HepG2 (cell line): ENCODE results near the gene SLC16A6. TPM values are rescaled to one million over a fixed set of nuclear protein-coding genes. Genes with fewer than 3 reads are reported as not detected.

Experiments used
- BRCA1 ChIP-seq: sonication (generic); formaldehyde crosslinking; IDR thresholded peaks from 2 replicates; pipeline ENCODE4 v1.4.0; 2020; ENCODE audit warnings: missing genetic modification reagents
- BRF2 ChIP-seq: sonication (generic); formaldehyde crosslinking; IDR thresholded peaks from 2 replicates; pipeline ENCODE4 v1.8.1; 2022; ENCODE audit warnings: mild to moderate bottlenecking, missing genetic modification reagents
- FOXM1 ChIP-seq: sonication (generic); formaldehyde crosslinking; IDR thresholded peaks from 2 replicates; pipeline ENCODE4 v1.5.0; 2020; ENCODE audit warnings: missing genetic modification reagents
- HCFC1 ChIP-seq: fragments of 150-350 bp; IDR thresholded peaks from 2 replicates; pipeline ENCODE4 v1.6.1; 2014; ENCODE audit warnings: low read depth, low read length
- HOXA3 ChIP-seq: sonication (generic); formaldehyde crosslinking; IDR thresholded peaks from 2 replicates; pipeline ENCODE4 v1.5.0; 2020; ENCODE audit warnings: missing genetic modification reagents
- JUND ChIP-seq: sonication (generic); formaldehyde crosslinking; IDR thresholded peaks from 2 replicates; pipeline ENCODE4 v1.8.0; 2022; ENCODE audit warnings: mild to moderate bottlenecking, missing genetic modification reagents
- KLF15 ChIP-seq: sonication (generic); formaldehyde crosslinking; IDR thresholded peaks from 2 replicates; pipeline ENCODE4 v1.8.1; 2023; ENCODE audit warnings: borderline replicate concordance, mild to moderate bottlenecking, inconsistent platforms, missing genetic modification reagents, mixed read lengths
- MLLT10 ChIP-seq: sonication (generic); formaldehyde crosslinking; IDR thresholded peaks from 2 replicates; pipeline ENCODE4 v1.4.0; 2020; ENCODE audit warnings: missing genetic modification reagents
- POLR2A ChIP-seq, 2 experiments: IDR thresholded peaks; 2 replicates each; pipeline ENCODE4 v1.6.1; 2011; ENCODE audit warnings: low read depth in 2 of 2, low read length in 2 of 2, mild to moderate bottlenecking in 1 of 2, moderate library complexity in 1 of 2; ENCODE audit not compliant: insufficient read depth in 1 of 2
- SNAPC5 ChIP-seq: sonication (generic); formaldehyde crosslinking; IDR thresholded peaks from 2 replicates; pipeline ENCODE4 v1.8.1; 2023; ENCODE audit warnings: mild to moderate bottlenecking, missing genetic modification reagents, borderline replicate concordance
- SNRNP70 ChIP-seq: fragments of 200-400 bp; formaldehyde crosslinking; IDR thresholded peaks from 2 replicates; pipeline ENCODE4 v1.6.1; 2017; ENCODE audit warnings: mild to moderate bottlenecking, low read depth, low read length, moderate library complexity
- TOE1 ChIP-seq: sonication (generic); formaldehyde crosslinking; IDR thresholded peaks from 2 replicates; pipeline ENCODE4 v1.4.0; 2020; ENCODE audit warnings: mild to moderate bottlenecking, missing genetic modification reagents
- UBTF ChIP-seq: sonication (generic); formaldehyde crosslinking; IDR thresholded peaks from 2 replicates; pipeline ENCODE4 v1.4.0; 2020; ENCODE audit warnings: mild to moderate bottlenecking, missing genetic modification reagents
- ZBTB42 ChIP-seq: sonication (generic); formaldehyde crosslinking; IDR thresholded peaks from 2 replicates; pipeline ENCODE4 v1.5.0; 2020; ENCODE audit warnings: mild to moderate bottlenecking, missing genetic modification reagents
- ZMAT5 ChIP-seq: sonication (generic); formaldehyde crosslinking; IDR thresholded peaks from 2 replicates; pipeline ENCODE4 v1.5.0; 2020; ENCODE audit warnings: mild to moderate bottlenecking, low read depth, missing genetic modification reagents, borderline replicate concordance
- ZNF530 ChIP-seq: sonication (generic); formaldehyde crosslinking; IDR thresholded peaks from 2 replicates; pipeline ENCODE4 v1.5.0; 2020; ENCODE audit warnings: low read depth, mild to moderate bottlenecking, missing genetic modification reagents
- ZNF674 ChIP-seq: sonication (generic); formaldehyde crosslinking; IDR thresholded peaks from 2 replicates; pipeline ENCODE4 v1.5.0; 2020; ENCODE audit warnings: low read depth, mild to moderate bottlenecking, missing genetic modification reagents
- ZNF720 ChIP-seq: sonication (generic); formaldehyde crosslinking; IDR thresholded peaks from 2 replicates; pipeline ENCODE4 v1.4.0; 2020; ENCODE audit warnings: missing genetic modification reagents
- ZNF749 ChIP-seq: sonication (generic); formaldehyde crosslinking; IDR thresholded peaks from 2 replicates; pipeline ENCODE4 v1.8.0; 2022; ENCODE audit warnings: mild to moderate bottlenecking, missing genetic modification reagents, moderate library complexity, borderline replicate concordance
- ZNF770 ChIP-seq: sonication (generic); formaldehyde crosslinking; IDR thresholded peaks from 2 replicates; pipeline ENCODE4 v1.5.0; 2020; ENCODE audit warnings: mild to moderate bottlenecking, missing genetic modification reagents
- ZNF83 ChIP-seq: sonication (generic); formaldehyde crosslinking; IDR thresholded peaks from 2 replicates; pipeline ENCODE4 v1.4.0; 2020; ENCODE audit warnings: missing genetic modification reagents, mild to moderate bottlenecking, borderline replicate concordance
- polyA plus RNA-seq, 8 experiments: library from polyadenylated mRNA; depleted of rRNA in 3 of 8; stranded (reverse) in 7 of 8; unstranded in 1 of 8; fragments of >200 nt; fragmentation: Illumina TruSeq in 4 of 8; extraction: Trizol in 4 of 8; gene quantifications; 2 replicates each; pipeline versions ENCODE4 v1.2.1 to v1.2.3, GENCODE V29; 2011 to 2016; ENCODE audit warnings: low read depth in 4 of 8, missing spikeins in 1 of 8, mixed read lengths in 1 of 8; ENCODE audit not compliant: insufficient read depth in 1 of 8
- total RNA-seq, 5 experiments: library from RNA; depleted of rRNA; stranded (reverse); fragments of >200 nt; fragmentation: Illumina TruSeq; extraction: Trizol; gene quantifications; 2 replicates each; pipeline ENCODE4 v1.2.3, GENCODE V29; 2016; ENCODE audit warnings: low read depth in 1 of 5

Gene SLC16A6
- total and polyA plus RNA-seq, 2 of the 13 experiments (the other 11 are each of a cell fraction or from before 2014, with no cell fraction given) = 1.1 to 44.7 TPM

- TF ChIP-seq BRF2 (CRISPR knock-in tag) (0 out of 2 replicates have a peak, but pooled peaks have one; percentile 36), ZNF674 (CRISPR knock-in tag) (no peak), HOXA3 (peak; percentile 16; the same call in 1 of the 2 replicates), BRCA1 (CRISPR knock-in tag) (no peak), MLLT10 (CRISPR knock-in tag) (no peak), FOXM1 (CRISPR knock-in tag) (no peak), JUND (CRISPR knock-in tag) (no peak), ZBTB42 (CRISPR knock-in tag) (no peak), POLR2A (IDR thresholded peaks at IDR 0.05; ENCODE audit: insufficient read depth in 1 of 2, low read depth in 2 of 2, low read length in 2 of 2) (peak in 1 of 2 experiments; percentile 34; a peak in 3 of 4 replicates), ZNF720 (CRISPR knock-in tag) (no peak), ZNF749 (CRISPR knock-in tag) (0 out of 2 replicates have a peak, but pooled peaks have one; percentile 24), ZNF83 (no peak), KLF15 (CRISPR knock-in tag) (no peak), ZNF770 (peak; percentile 29; the same call in 1 of the 2 replicates), SNAPC5 (CRISPR knock-in tag) (no peak), SNRNP70 (no peak), ZMAT5 (CRISPR knock-in tag) (no peak), HCFC1 (no peak), TOE1 (CRISPR knock-in tag) (no peak), UBTF (CRISPR knock-in tag) (peak; percentile 90), ZNF530 (CRISPR knock-in tag) (no peak)
Measured at GRCh38 chr17:68291836-68292688, 1.1 kb upstream of the SLC16A6 start (continued).
